PC-3 (cell line): Measurements from ENCODE around the gene C1QL4.

ENCODE experiments used
- CTCF ChIP-seq: fragments of 300-600 bp; sonication (generic); conservative IDR thresholded peaks from 2 replicates; pipeline ENCODE4 v1.5.1; 2017; ENCODE audit warnings: antibody characterized with exemption, low read depth, mild to moderate bottlenecking, low read length
- EZH2 ChIP-seq: fragments of 300-600 bp; sonication (generic); IDR thresholded peaks from one replicate; pipeline ENCODE4 v1.6.1; 2017; ENCODE audit warnings: antibody characterized with exemption, mild to moderate bottlenecking, low read length; ENCODE audit not compliant: unreplicated experiment
- EZH2phosphoT487 ChIP-seq: fragments of 300-600 bp; sonication (generic); IDR thresholded peaks from 2 replicates; pipeline ENCODE4 v1.6.1; 2018; ENCODE audit warnings: mild to moderate bottlenecking, antibody characterized with exemption, low read length, borderline replicate concordance

- no peak for TF ChIP-seq EZH2
- TF ChIP-seq CTCF = no peak
- no peak for TF ChIP-seq EZH2phosphoT487
Measured at GRCh38 chr12:49335118-49335954, 1.7 kb downstream of the C1QL4 start.
